Loucy (cell line): ENCODE results near the gene SNTB2.

ENCODE experiments used
- EZH2phosphoT487 ChIP-seq: fragments of 200-600 bp; IDR thresholded peaks from 2 replicates; pipeline ENCODE4 v1.6.1; 2018; ENCODE audit warnings: antibody characterized with exemption, mild to moderate bottlenecking, moderate library complexity, borderline replicate concordance
- TF ChIP-seq, protein P1 (sequence below): fragments of 200-600 bp; sonication (generic); conservative IDR thresholded peaks from 2 replicates; pipeline ENCODE4 v1.5.1; 2014; ENCODE audit warnings: mild to moderate bottlenecking, antibody characterized with exemption, low read length

DNA sequence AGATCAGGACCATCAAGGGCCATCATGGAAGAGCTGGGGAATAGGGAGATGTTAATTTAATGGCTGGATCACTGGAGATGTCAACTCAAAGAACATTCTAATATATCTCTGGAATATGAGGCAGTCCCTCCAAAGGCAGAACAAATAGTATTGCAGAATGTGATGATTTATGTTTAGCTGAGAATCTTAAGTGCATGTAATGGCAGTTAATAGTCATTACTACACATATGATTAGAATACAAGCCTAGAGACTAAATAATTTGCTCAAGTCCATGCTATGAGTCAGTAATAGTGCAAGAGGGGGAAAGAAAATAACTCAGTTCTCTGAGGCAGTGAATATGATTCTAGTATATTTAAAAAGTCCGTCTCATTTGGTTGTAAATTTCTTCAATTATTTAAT is 32.3 kb downstream of the SNTB2 start:
- TF ChIP-seq, protein P1, sequence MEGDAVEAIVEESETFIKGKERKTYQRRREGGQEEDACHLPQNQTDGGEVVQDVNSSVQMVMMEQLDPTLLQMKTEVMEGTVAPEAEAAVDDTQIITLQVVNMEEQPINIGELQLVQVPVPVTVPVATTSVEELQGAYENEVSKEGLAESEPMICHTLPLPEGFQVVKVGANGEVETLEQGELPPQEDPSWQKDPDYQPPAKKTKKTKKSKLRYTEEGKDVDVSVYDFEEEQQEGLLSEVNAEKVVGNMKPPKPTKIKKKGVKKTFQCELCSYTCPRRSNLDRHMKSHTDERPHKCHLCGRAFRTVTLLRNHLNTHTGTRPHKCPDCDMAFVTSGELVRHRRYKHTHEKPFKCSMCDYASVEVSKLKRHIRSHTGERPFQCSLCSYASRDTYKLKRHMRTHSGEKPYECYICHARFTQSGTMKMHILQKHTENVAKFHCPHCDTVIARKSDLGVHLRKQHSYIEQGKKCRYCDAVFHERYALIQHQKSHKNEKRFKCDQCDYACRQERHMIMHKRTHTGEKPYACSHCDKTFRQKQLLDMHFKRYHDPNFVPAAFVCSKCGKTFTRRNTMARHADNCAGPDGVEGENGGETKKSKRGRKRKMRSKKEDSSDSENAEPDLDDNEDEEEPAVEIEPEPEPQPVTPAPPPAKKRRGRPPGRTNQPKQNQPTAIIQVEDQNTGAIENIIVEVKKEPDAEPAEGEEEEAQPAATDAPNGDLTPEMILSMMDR, result no peak
- TF ChIP-seq EZH2phosphoT487, result no peak
